ENCODE results near the gene ZFHX3.

ZFHX3 gene

GRCh38 chr16:72857834-72858664 is 189.9 kb downstream of the ZFHX3 start:
- H3K4me3 ChIP-seq (ENCODE audit: control insufficient read depth, low read depth, low read length) = no peak overlapping the region
- no peak for TF ChIP-seq CTCF (conservative IDR thresholded peaks at IDR 0.05; ENCODE audit: control insufficient read depth, insufficient read depth, low read depth, low read length)
- DNase-seq (ENCODE audit: low read depth) = no peak

GRCh38 chr16:72856797-72857196 is 191.1 kb downstream of the ZFHX3 start:
- peak; percentile 40 for TF ChIP-seq CTCF (conservative IDR thresholded peaks at IDR 0.05; ENCODE audit: control insufficient read depth, insufficient read depth, low read depth, low read length)
- peak; percentile 30 for DNase-seq (ENCODE audit: low read depth)

GRCh38 chr16:72854267-72854959 is 193.5 kb downstream of the ZFHX3 start:
- DNase-seq (ENCODE audit: low read depth) = no peak
- no peak overlapping the region for H3K4me3 ChIP-seq (ENCODE audit: control insufficient read depth, low read depth, low read length)
- no peak for TF ChIP-seq CTCF (conservative IDR thresholded peaks at IDR 0.05; ENCODE audit: control insufficient read depth, insufficient read depth, low read depth, low read length)

More at GRCh38 chr16:72856797-72857196, 191.1 kb downstream of the ZFHX3 start:
- no peak overlapping the region for H3K4me3 ChIP-seq (ENCODE audit: control insufficient read depth, low read depth, low read length)

GRCh38 chr16:72853575-72854266 is 194.2 kb downstream of the ZFHX3 start:
- no peak for DNase-seq (ENCODE audit: low read depth)
- H3K4me3 ChIP-seq (ENCODE audit: control insufficient read depth, low read depth, low read length) = no peak overlapping the region
- TF ChIP-seq CTCF (conservative IDR thresholded peaks at IDR 0.05; ENCODE audit: control insufficient read depth, insufficient read depth, low read depth, low read length) = no peak

GRCh38 chr16:72852421-72852820 is 195.5 kb downstream of the ZFHX3 start:
- TF ChIP-seq CTCF (conservative IDR thresholded peaks at IDR 0.05; ENCODE audit: control insufficient read depth, insufficient read depth, low read depth, low read length) = no peak
- no peak overlapping the region for H3K4me3 ChIP-seq (ENCODE audit: control insufficient read depth, low read depth, low read length)
- DNase-seq (ENCODE audit: low read depth) = no peak

- DNase-seq (ENCODE audit: low read depth) = peak; percentile 21
- no peak for TF ChIP-seq CTCF (conservative IDR thresholded peaks at IDR 0.05; ENCODE audit: control insufficient read depth, insufficient read depth, low read depth, low read length)
- H3K4me3 ChIP-seq (ENCODE audit: control insufficient read depth, low read depth, low read length) = no peak overlapping the region
Observed at GRCh38 chr16:72850853-72851252, 197.1 kb downstream of the ZFHX3 start.
